Measurements from ENCODE around the gene MAGEA4.

The MAGEA4 gene

DNA sequence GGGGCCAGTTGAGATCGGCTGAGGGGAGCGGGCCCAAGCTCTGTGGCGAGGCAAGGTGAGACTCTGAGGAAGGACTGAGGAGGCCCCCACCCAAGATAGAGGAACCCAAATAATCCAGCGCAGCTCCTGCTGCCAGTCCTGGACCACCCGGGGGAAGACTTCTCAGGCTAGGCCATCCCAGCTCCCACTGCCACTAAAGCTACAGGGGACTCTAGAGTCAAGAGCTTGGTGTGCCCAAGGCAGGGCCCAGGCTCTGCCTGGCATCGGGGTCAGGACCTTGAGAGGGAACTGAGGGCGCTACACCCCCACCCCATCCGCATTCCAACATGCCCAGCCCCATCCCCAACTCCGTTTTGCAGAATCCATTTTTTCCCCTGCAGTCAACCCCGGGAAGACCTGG lies 8.6 kb downstream of the MAGEA4 start:
- no peak overlapping the region for H3K27ac ChIP-seq (ENCODE audit: low read length)
- no peaks in the 10 kb centered on the region for H3K27me3 ChIP-seq (replicated peaks; ENCODE audit: insufficient read depth, low read length)
- DNase-seq = no peak
- no peaks in the 10 kb centered on the region for H3F3A ChIP-seq (ENCODE audit: insufficient read depth, low read length)
- H3K9ac ChIP-seq (ENCODE audit: low read length) = no peak overlapping the region
- no peaks in the 10 kb centered on the region for H3K4me1 ChIP-seq (ENCODE audit: low read length)
- H3K4me3 ChIP-seq (ENCODE audit: low read length) = no peak overlapping the region
- no peaks in the 10 kb centered on the region for H3K9me3 ChIP-seq (replicated peaks; ENCODE audit: insufficient read depth, low read length)
- H3K9me2 ChIP-seq (replicated peaks; ENCODE audit: insufficient read depth, low read length) = no peaks in the 10 kb centered on the region
- no peaks in the 10 kb centered on the region for H3K79me2 ChIP-seq (ENCODE audit: low read length)
- H3K4me2 ChIP-seq (ENCODE audit: low read depth, low read length) = no peak overlapping the region
- no peaks in the 10 kb centered on the region for H3K36me3 ChIP-seq (replicated peaks; ENCODE audit: insufficient read depth, low read length)
- TF ChIP-seq EZH2 (optimal IDR thresholded peaks at IDR 0.05; ENCODE audit: low read depth, low read length) = no peak
- TF ChIP-seq, protein P1, sequence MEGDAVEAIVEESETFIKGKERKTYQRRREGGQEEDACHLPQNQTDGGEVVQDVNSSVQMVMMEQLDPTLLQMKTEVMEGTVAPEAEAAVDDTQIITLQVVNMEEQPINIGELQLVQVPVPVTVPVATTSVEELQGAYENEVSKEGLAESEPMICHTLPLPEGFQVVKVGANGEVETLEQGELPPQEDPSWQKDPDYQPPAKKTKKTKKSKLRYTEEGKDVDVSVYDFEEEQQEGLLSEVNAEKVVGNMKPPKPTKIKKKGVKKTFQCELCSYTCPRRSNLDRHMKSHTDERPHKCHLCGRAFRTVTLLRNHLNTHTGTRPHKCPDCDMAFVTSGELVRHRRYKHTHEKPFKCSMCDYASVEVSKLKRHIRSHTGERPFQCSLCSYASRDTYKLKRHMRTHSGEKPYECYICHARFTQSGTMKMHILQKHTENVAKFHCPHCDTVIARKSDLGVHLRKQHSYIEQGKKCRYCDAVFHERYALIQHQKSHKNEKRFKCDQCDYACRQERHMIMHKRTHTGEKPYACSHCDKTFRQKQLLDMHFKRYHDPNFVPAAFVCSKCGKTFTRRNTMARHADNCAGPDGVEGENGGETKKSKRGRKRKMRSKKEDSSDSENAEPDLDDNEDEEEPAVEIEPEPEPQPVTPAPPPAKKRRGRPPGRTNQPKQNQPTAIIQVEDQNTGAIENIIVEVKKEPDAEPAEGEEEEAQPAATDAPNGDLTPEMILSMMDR (IDR thresholded peaks at IDR 0.05; ENCODE audit: low read length) = no peak
- TF ChIP-seq EZH2phosphoT487 (IDR thresholded peaks at IDR 0.05; ENCODE audit: low read length) = no peak
- H4K20me1 ChIP-seq (ENCODE audit: insufficient read depth, low read length) = no peaks in the 10 kb centered on the region
- H2AFZ ChIP-seq (ENCODE audit: low read length) = no peak overlapping the region

DNA sequence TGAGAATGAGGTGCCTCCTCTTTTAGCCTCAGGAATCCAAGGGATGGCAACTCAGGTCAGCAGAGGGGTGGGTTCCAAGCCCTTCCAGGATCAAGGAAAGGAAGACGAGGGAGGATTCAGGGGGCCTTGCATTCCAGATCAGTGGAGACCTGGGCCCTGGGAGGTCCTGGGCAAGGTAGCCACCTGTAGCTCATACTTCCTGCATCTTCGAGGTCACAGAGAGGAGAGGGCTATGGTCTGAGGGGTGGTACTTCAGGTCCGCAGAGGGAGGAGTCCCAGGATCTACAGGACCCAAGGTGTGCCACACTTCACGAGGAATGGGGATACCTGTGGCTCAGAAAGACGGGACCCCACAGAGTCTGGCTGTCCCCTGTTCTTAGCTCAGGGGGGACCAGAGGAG lies 9.2 kb downstream of the MAGEA4 start:
- H3K4me3 ChIP-seq (ENCODE audit: low read length) = no peak overlapping the region
- H3K4me2 ChIP-seq (ENCODE audit: low read depth, low read length) = no peak overlapping the region
- no peaks in the 10 kb centered on the region for H4K20me1 ChIP-seq (ENCODE audit: insufficient read depth, low read length)
- no peaks in the 10 kb centered on the region for H3K36me3 ChIP-seq (replicated peaks; ENCODE audit: insufficient read depth, low read length)
- no peak overlapping the region for H2AFZ ChIP-seq (ENCODE audit: low read length)
- no peak for DNase-seq
- H3K9me3 ChIP-seq (replicated peaks; ENCODE audit: insufficient read depth, low read length) = no peaks in the 10 kb centered on the region
- no peaks in the 10 kb centered on the region for H3F3A ChIP-seq (ENCODE audit: insufficient read depth, low read length)
- H3K9ac ChIP-seq (ENCODE audit: low read length) = no peak overlapping the region
- no peaks in the 10 kb centered on the region for H3K4me1 ChIP-seq (ENCODE audit: low read length)
- H3K9me2 ChIP-seq (replicated peaks; ENCODE audit: insufficient read depth, low read length) = no peaks in the 10 kb centered on the region
- no peak overlapping the region for H3K27ac ChIP-seq (ENCODE audit: low read length)
- no peak for TF ChIP-seq EZH2phosphoT487 (IDR thresholded peaks at IDR 0.05; ENCODE audit: low read length)
- no peak for TF ChIP-seq EZH2 (optimal IDR thresholded peaks at IDR 0.05; ENCODE audit: low read depth, low read length)
- TF ChIP-seq, protein P1 (IDR thresholded peaks at IDR 0.05; ENCODE audit: low read length) = no peak
- no peaks in the 10 kb centered on the region for H3K79me2 ChIP-seq (ENCODE audit: low read length)
- H3K27me3 ChIP-seq (replicated peaks; ENCODE audit: insufficient read depth, low read length) = no peaks in the 10 kb centered on the region

DNA sequence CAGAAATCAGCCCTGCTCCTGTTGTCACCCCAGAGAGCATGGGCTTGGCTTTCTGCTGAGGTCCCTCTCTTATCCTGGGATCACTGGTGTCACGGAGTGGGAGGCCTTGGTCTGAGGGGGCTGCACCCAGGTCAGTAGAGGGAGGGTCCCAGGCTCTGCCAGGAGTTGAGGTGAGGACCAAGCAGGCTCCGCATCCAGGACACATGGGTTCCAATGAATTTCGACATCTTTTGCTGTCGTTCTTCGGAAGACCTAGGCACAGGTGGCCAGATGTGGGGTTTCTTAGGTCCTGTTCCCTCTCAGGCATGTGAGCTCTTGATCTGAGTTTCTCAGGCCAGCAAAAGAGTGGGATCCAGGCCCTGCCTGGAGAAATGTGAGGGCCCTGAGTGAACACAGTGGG lies 10.0 kb downstream of the MAGEA4 start:
- H3K27me3 ChIP-seq (replicated peaks; ENCODE audit: insufficient read depth, low read length) = no peaks in the 10 kb centered on the region
- H3F3A ChIP-seq (ENCODE audit: insufficient read depth, low read length) = no peaks in the 10 kb centered on the region
- H2AFZ ChIP-seq (ENCODE audit: low read length) = no peak overlapping the region
- TF ChIP-seq EZH2 (optimal IDR thresholded peaks at IDR 0.05; ENCODE audit: low read depth, low read length) = no peak
- TF ChIP-seq, protein P1 (IDR thresholded peaks at IDR 0.05; ENCODE audit: low read length) = no peak
- TF ChIP-seq EZH2phosphoT487 (IDR thresholded peaks at IDR 0.05; ENCODE audit: low read length) = no peak
- no peak overlapping the region for H3K9ac ChIP-seq (ENCODE audit: low read length)
- H3K9me3 ChIP-seq (replicated peaks; ENCODE audit: insufficient read depth, low read length) = no peaks in the 10 kb centered on the region
- H3K27ac ChIP-seq (ENCODE audit: low read length) = no peak overlapping the region
- no peak overlapping the region for H3K4me3 ChIP-seq (ENCODE audit: low read length)
- no peaks in the 10 kb centered on the region for H3K4me1 ChIP-seq (ENCODE audit: low read length)
- no peaks in the 10 kb centered on the region for H4K20me1 ChIP-seq (ENCODE audit: insufficient read depth, low read length)
- no peak overlapping the region for H3K4me2 ChIP-seq (ENCODE audit: low read depth, low read length)
- H3K79me2 ChIP-seq (ENCODE audit: low read length) = no peaks in the 10 kb centered on the region
- no peak for DNase-seq
- no peaks in the 10 kb centered on the region for H3K9me2 ChIP-seq (replicated peaks; ENCODE audit: insufficient read depth, low read length)
- H3K36me3 ChIP-seq (replicated peaks; ENCODE audit: insufficient read depth, low read length) = no peaks in the 10 kb centered on the region

All from MM.1S (cell line).